ENCODE measurements around the gene CYRIA. TPM values are rescaled to one million over a fixed set of nuclear protein-coding genes. Genes with fewer than 3 reads are reported as not detected.

Gene CYRIA
- total RNA-seq, 1 donor from 2014 or later: 1.8 TPM

- intact Hi-C loops (cut with micrococcal nuclease): loop anchor here (5.0 kb wide), 1 partner anchor 88 kb away; no protein-coding TSS in a partner anchor
These were observed 3.8 kb upstream of the CYRIA start for GRCh38 chr2:16669388-16669787.

GRCh38 chr2:16666449-16666801 lies 791 bp upstream of the CYRIA start:
- intact Hi-C loops (cut with micrococcal nuclease): loop anchor here (1.0 to 5.0 kb wide), 3 partner anchors 43 to 91 kb away; no protein-coding TSS in a partner anchor

- intact Hi-C loops (cut with micrococcal nuclease): loop anchor here (5.0 kb wide), 1 partner anchor 92 kb away; no protein-coding TSS in a partner anchor
These were observed 556 bp downstream of the CYRIA start for GRCh38 chr2:16664809-16665747.

- intact Hi-C loops (cut with micrococcal nuclease): no loop called here
These were observed 1.4 kb downstream of the CYRIA start for GRCh38 chr2:16664052-16664731.

- intact Hi-C loops (cut with micrococcal nuclease): no loop called here
These were observed 2.3 kb downstream of the CYRIA start for GRCh38 chr2:16663121-16663905.

- intact Hi-C loops (cut with micrococcal nuclease): no loop called here
These were observed 3.4 kb downstream of the CYRIA start for GRCh38 chr2:16661936-16662839.

- intact Hi-C loops (cut with micrococcal nuclease): no loop called here
These were observed 4.1 kb downstream of the CYRIA start for GRCh38 chr2:16661526-16661925.

GRCh38 chr2:16660556-16660955 lies 5.1 kb downstream of the CYRIA start:
- intact Hi-C loops (cut with micrococcal nuclease): no loop called here

GRCh38 chr2:16660114-16660513 lies 5.5 kb downstream of the CYRIA start:
- intact Hi-C loops (cut with micrococcal nuclease): no loop called here

- intact Hi-C loops (cut with micrococcal nuclease): no loop called here
These were observed 7.4 kb downstream of the CYRIA start for GRCh38 chr2:16658076-16658739.

GRCh38 chr2:16657671-16658070 lies 8.0 kb downstream of the CYRIA start:
- intact Hi-C loops (cut with micrococcal nuclease): no loop called here

- intact Hi-C loops (cut with micrococcal nuclease): no loop called here
These were observed 8.7 kb downstream of the CYRIA start for GRCh38 chr2:16656784-16657391.

- intact Hi-C loops (cut with micrococcal nuclease): no loop called here
These were observed 9.6 kb downstream of the CYRIA start for GRCh38 chr2:16655905-16656642.

- intact Hi-C loops (cut with micrococcal nuclease): no loop called here
These were observed 10.2 kb downstream of the CYRIA start for GRCh38 chr2:16655445-16655837.

GRCh38 chr2:16654833-16655444 lies 10.7 kb downstream of the CYRIA start:
- intact Hi-C loops (cut with micrococcal nuclease): no loop called here

- intact Hi-C loops (cut with micrococcal nuclease): no loop called here
These were observed 11.8 kb downstream of the CYRIA start for GRCh38 chr2:16653799-16654198.

- intact Hi-C loops (cut with micrococcal nuclease): no loop called here
These were observed 12.6 kb downstream of the CYRIA start for GRCh38 chr2:16653083-16653375.

GRCh38 chr2:16652296-16653082 lies 13.1 kb downstream of the CYRIA start:
- intact Hi-C loops (cut with micrococcal nuclease): no loop called here

All from T-helper 1 cell treated with Interleukin-12 subunit alpha and Interleukin-12 subunit beta and Interleukin-4 antibody, amounts not matched to agents 30 ng/mL and 1 ng/mL, for 36 hours (primary cell).